Cerebellar cortex (tissue), 1 donor: ENCODE data around the gene CRYZL1.

Source experiments
- DNase-seq: peaks from one replicate; pipeline ENCODE4 v3.0.0-alpha.2; 2015; ENCODE audit warnings: low spot score

CRYZL1 gene

DNA sequence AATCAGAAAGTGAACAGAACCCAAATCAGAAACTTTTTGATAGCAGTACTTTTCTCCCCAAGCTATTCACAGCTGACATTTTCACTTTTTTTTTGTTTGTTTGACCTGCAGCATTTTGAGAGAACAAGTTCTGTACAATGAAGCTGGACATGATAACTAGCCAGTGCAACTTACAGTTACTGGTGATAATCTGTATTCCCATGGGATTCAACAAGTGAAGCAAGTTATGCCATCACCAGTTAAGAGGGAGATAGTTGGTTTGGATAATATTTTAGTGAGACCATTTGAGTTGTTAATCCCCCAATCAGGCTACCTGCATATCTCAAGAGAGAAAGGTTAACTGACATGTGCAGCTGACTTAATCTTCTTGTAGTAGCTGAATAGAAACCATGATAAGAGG lies 80.6 kb downstream of the CRYZL1 start:
- no peak for DNase-seq

DNA sequence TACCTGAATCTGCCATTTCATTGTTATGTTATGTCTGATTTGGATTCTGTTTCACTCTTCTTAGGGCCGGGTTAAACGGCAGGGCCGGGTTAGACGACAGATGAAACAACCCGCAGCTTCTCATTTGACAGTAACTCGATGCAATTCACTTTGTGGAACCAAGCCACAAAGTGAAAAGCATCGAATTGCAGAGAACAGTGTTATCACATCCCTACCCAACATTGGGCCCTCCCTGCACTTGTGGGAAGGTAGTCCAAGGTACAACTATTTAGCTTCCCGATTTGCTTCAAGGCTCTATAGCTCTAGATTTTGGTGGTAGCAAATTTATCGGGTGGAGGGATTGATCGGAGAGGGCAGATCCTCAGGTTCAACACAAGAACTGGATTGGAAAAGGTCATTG lies 81.7 kb downstream of the CRYZL1 start:
- DNase-seq: no peak

DNA sequence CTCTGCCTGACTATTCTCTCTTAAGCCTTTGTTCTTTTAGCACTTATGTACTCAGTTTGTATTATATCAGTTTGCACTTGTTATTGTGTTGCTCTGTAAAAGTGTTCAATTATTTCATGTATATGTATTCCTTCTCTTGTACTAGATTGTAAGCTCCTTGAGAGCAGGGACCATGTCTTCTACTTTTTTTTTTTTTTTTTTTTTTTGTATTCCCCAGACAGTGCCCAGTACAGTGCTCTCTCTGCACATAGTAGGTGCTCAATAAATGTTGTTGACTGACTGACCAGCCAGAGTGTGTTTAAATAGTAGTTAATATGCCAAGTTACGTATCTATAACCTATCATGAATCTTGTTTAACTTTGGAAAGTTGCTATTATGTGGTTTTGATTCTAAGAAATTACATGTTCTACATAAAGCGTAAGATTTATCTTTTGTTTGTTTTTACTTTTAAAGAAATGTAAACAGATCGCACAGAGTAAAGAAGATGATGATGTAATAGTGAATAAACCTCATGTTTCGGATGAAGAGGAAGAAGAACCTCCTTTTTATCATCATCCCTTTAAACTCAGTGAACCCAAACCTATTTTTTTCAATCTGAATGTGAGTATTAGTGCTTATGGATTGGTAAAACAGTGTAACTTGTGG lies 82.6 kb downstream of the CRYZL1 start:
- DNase-seq: no peak

DNA sequence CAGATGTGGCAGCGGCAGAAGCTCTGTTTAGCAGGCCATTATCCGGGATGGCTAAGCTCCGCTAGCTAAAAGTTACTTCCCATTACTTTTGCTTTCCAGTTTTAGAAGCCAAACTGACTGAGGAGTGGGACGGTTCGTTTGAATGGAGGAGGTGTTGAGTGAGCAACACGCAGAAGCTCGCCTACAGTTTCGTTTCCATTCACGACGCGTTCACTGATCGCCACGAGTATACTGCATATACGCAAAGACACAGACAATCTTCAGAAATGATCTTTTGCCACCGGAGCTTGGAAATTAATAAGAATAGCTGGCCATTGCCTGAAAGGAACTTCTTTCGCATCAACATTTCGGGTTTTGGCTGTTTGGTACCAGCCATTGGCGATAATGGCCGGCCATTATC lies 84.1 kb downstream of the CRYZL1 start:
- no peak for DNase-seq

DNA sequence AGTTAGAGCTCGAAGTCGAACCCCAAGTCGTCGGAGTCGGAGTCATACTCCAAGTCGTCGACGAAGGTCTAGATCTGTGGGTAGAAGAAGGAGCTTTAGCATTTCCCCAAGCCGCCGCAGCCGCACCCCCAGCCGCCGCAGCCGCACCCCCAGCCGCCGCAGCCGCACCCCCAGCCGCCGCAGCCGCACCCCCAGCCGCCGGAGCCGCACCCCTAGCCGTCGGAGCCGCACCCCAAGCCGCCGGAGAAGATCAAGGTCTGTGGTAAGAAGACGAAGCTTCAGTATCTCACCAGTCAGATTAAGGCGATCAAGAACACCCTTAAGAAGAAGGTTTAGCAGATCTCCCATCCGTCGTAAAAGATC lies 86.6 kb downstream of the CRYZL1 start:
- DNase-seq: no peak

DNA sequence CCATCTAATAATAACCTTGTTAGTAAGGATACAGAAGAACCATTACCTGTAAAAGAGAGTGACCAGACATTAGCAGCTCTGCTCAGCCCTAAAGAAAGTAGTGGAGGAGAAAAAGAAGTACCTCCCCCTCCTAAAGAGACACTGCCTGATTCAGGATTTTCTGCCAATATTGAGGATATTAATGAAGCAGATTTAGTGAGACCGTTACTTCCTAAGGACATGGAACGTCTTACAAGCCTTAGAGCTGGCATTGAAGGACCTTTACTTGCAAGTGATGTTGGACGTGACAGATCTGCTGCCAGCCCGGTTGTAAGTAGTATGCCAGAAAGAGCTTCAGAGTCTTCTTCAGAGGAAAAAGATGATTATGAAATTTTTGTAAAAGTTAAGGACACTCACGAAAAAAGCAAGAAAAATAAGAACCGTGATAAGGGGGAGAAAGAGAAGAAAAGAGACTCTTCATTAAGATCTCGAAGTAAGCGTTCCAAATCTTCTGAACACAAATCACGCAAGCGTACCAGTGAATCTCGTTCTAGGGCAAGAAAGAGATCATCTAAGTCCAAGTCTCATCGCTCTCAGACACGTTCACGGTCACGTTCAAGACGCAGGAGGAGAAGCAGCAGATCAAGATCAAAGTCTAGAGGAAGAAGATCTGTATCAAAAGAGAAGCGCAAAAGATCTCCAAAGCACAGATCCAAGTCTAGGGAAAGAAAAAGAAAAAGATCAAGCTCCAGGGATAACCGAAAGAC lies 87.1 kb downstream of the CRYZL1 start:
- DNase-seq: no peak

DNA sequence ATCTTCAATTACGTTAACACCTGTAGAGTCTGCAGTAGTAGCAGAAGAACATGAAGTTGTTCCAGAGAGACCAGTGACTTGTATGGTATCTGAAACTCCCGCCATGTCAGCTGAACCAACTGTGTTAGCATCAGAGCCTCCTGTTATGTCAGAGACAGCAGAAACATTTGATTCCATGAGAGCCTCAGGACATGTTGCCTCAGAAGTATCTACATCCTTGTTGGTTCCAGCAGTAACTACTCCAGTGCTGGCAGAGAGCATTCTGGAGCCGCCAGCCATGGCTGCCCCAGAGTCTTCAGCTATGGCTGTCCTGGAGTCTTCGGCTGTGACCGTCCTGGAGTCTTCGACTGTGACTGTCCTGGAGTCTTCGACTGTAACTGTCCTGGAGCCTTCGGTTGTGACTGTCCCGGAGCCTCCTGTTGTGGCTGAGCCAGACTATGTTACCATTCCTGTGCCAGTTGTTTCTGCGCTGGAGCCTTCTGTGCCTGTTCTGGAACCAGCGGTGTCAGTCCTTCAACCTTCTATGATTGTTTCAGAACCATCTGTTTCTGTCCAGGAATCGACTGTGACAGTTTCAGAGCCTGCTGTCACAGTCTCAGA lies 88.4 kb downstream of the CRYZL1 start:
- no peak for DNase-seq

DNA sequence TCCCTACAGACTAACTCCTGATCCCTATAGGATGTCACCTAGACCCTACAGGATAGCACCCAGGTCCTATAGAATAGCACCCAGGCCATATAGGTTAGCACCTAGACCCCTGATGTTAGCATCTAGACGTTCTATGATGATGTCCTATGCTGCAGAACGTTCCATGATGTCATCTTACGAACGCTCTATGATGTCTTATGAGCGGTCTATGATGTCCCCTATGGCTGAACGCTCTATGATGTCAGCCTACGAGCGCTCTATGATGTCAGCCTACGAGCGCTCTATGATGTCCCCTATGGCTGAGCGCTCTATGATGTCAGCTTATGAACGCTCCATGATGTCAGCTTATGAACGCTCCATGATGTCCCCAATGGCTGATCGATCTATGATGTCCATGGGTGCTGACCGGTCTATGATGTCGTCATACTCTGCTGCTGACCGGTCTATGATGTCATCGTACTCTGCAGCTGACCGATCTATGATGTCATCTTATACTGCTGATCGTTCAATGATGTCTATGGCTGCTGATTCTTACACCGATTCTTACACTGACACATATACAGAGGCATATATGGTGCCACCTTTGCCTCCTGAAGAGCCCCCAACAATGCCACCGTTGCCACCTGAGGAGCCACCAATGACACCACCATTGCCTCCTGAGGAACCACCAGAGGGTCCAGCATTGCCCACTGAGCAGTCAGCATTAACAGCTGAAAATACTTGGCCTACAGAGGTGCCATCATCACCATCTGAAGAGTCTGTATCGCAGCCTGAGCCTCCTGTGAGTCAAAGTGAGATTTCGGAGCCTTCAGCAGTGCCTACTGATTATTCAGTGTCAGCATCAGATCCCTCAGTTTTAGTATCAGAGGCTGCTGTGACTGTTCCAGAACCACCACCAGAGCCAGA lies 89.2 kb downstream of the CRYZL1 start:
- DNase-seq: no peak

DNA sequence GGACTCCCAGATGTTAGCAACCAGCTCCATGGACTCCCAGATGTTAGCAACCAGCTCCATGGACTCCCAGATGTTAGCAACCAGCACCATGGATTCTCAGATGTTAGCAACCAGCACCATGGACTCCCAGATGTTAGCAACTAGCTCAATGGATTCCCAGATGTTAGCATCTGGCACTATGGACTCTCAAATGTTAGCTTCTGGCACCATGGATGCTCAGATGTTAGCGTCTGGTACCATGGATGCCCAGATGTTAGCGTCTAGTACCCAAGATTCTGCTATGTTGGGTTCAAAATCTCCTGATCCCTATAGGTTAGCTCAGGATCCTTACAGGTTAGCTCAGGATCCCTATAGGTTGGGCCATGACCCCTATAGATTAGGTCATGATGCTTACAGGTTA lies 89.9 kb downstream of the CRYZL1 start:
- no peak for DNase-seq

DNA sequence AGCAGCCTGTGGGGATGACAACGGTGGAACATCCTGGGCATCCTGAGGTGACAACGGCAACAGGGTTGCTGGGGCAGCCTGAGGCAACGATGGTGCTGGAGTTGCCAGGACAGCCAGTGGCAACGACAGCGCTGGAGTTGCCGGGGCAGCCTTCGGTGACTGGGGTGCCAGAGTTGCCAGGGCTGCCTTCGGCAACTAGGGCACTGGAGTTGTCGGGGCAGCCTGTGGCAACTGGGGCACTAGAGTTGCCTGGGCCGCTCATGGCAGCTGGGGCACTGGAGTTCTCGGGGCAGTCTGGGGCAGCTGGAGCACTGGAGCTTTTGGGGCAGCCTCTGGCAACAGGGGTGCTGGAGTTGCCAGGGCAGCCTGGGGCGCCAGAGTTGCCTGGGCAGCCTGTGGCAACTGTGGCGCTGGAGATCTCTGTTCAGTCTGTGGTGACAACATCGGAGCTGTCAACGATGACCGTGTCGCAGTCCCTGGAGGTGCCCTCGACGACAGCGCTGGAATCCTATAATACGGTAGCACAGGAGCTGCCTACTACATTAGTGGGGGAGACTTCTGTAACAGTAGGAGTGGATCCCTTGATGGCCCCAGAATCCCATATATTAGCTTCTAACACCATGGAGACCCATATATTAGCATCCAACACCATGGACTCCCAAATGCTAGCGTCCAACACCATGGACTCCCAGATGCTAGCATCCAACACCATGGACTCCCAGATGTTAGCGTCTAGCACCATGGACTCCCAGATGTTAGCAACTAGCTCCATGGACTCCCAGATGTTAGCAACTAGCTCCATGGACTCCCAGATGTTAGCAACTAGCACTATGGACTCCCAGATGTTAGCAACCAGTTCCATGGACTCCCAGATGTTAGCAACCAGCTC lies 90.5 kb downstream of the CRYZL1 start:
- DNase-seq: no peak

DNA sequence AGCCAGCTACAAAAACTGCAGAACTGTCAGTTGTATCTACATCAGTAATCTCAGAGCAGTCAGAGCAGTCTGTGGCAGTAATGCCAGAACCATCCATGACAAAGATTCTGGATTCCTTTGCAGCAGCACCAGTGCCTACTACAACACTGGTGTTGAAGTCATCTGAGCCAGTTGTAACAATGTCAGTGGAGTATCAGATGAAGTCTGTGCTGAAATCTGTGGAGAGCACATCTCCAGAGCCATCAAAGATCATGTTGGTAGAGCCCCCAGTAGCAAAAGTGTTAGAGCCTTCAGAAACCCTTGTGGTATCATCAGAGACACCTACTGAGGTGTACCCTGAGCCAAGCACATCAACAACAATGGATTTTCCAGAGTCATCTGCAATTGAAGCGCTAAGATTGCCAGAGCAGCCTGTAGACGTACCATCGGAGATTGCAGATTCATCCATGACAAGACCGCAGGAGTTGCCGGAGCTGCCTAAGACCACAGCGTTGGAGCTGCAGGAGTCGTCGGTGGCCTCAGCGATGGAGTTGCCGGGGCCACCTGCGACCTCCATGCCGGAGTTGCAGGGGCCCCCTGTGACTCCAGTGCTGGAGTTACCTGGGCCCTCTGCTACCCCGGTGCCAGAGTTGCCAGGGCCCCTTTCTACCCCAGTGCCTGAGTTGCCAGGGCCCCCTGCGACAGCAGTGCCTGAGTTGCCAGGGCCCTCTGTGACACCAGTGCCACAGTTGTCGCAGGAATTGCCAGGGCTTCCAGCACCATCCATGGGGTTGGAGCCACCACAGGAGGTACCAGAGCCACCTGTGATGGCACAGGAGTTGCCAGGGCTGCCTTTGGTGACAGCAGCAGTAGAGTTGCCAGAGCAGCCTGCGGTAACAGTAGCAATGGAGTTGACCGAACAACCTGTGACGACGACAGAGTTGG lies 91.4 kb downstream of the CRYZL1 start:
- no peak for DNase-seq

DNA sequence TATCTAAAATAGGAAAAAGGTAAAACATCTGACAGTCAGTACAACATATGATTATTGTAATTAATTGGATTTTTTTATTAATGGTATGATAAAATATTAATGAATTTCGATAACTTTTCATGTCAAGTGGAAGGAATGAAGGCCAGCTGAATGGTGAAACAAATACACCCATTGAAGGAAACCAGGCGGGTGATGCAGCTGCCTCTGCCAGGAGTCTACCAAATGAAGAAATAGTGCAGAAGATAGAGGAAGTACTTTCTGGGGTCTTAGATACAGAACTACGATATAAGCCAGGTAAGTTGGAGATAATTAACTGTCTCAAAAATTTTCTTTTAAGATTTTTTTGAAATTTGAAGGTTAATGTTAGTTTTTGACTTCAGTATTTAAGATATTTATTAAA lies 95.5 kb downstream of the CRYZL1 start:
- DNase-seq: no peak

DNA sequence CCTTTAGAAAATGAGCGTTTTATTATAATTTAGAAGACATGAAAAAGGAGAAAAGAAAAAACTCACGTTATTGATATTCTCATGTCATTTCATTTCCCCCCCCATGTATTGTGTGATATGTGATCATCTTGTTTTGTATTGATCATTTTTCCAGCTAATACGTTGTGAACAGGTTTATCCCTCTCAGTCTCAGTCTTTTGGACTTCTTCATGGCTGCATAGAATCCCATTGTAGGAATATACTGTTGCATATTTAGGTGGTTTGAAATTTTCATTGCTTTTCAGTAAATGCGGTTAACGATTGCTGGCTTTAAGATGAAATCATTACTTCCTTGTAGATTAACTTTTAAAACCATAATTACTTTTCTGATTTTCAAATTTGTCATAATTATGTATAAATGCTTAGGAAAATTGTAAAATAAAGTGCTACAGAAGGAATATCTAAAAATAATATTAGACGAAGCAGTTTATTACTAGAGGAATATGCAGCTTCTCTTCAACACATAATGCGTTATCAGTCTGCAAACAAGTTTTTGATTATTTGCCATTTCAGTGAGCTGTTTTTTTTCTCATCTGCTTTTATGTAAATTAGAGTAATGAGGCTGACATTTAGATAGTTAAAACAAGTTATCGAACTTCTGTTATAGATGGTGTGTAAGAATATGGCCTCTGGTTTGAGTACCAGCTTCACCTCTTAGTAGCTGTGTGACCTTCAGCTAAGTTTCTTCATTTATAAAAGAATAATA lies 96.9 kb downstream of the CRYZL1 start:
- no peak for DNase-seq

DNA sequence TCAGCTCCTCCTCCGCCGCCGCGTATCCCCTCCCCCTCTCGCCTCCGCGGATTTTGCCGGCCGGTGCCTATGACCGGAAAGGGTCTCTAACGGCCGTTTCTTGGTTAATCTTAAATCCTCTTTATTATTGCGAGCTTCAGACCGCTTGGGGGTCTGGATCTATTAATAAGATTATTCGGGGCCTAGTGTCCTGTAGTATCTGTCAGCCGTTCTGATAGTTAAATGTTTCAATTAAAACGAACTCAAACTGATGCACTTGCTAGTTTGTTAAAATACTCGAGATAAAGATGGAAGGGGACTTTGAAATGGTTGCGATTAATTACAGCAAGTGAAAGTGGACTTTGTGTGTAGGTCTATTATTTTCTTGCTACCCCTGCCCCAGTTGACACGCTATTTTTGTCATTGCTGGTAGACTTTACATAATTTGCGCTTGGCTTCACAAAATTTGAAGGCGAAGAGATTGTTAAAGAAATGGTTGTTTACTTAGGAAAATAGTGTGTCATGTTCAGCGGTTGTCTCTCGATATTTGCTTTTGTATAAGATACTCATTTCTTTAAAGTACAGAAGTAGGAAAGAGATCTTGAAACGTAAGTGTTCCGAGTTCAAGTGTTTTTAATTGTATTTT lies 97.9 kb downstream of the CRYZL1 start:
- DNase-seq: no peak

DNA sequence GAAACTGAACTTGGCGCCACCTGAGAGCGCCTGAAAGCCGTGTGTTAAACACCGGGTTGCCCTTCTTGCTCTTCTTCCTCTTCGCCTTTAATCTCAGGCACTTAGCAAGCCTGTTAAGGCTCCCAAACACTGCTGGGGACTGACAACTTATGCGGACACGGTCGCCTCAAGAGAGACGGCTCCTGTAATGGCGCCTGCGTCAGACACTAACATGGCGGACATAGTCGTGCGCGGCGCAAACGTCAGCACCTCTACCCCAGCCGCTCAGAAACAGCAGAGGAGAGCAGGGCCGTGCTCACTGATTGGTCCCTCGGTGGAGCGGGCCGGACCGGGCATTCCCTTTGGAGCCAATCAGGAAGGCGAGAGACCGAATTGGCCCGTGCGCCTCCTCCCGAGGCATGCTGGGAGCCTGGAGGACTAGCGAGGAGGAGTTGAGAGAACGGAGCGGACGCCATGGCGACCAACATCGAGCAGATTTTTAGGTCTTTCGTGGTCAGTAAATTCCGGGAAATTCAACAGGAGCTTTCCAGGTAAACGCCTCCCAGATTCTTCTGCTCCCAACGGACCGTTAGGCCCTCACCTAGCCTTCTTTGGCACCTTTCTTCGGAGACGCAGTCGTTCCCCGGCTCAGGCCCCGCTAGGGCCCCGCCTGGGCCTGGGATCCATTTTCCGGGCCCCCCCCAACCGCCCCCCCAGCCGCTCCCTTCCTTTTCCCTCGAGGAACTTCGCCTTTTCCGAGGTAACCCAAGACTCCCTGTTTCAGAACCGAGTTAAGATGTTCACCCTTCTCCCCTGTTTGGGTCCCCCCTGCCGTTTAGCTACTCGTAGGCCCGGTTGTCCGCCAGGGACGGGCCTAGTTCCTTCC lies 98.7 kb downstream of the CRYZL1 start, which contains the start of gene SON:
Gene SON, plus strand, starts transcription at position 399 of the 865 bp plus-strand sequence. Its CDS starts 55 bp downstream, at position 454.
- peak; percentile 99 for DNase-seq

DNA sequence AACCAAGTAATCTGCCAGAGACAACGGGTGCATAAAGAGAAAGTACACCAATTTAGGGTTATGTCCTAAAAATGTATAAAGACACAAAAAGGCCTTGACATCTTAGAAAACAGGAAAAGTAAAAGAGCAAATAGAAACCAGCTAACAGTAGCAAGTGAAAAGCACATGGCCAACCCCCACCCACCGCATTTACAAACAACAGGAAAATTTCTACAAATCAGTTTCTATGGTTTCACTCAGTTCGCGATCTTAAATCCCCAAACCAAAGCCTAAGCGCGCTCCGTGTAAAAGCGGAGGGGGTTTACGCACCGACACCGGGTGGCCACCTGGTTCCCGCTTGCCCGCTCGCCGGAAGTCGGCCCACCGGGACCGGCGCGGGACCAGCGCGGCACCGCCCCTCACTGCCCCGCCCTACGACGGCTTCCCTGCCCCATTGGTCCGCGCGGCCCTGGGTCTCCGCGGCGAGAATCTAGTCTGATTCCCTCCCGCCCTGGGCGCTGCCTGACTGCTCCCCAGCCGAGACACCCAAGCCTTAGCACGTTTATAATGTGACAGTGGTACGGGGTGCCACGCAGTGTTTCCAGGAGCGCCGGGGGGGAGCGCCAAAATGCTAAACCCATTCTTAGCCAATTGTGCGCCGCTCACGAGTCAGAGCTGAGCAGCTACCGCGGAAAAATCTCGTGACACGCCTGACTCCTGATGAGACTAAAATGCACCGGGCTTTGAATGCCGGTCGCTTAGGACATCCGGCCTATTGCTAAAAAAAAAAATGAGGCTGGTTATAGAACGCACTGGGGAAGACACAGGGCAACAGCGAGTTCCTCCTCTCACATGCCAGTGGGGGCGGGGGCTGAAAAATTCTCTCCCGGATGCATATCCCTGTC lies 99.5 kb downstream of the CRYZL1 start, which contains the start of gene GART:
Gene GART, minus strand, starts transcription at position 362 of the 884 bp plus-strand sequence. CDS start 2,802 bp downstream, outside the sequence.
- peak; percentile 84 for DNase-seq
